ENCODE results near the gene FARSB.
"Not testable (repeated sequence)": the region's sequence is repeated elsewhere in the genome, so short reads cannot be mapped to it uniquely, and the experiment has no call there.

FARSB gene

DNA sequence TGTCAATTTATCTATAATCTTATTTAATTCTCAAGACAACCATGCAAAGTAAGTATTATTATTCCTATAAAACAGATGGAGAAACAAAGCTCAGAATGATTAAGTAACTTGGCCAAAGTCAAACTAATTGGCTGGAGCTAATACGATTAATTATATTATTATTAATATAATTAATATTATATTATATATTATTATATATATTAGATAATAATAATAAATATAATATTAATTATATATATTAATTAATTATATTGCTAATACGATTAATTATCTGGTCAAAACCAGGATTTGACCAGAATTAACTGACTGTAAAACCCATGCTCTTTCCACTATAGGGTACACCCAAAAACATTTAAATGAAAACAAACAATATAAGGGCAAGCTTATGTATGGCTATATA lies 52.4 kb downstream of the FARSB start:
- DNase-seq = no peak

DNA sequence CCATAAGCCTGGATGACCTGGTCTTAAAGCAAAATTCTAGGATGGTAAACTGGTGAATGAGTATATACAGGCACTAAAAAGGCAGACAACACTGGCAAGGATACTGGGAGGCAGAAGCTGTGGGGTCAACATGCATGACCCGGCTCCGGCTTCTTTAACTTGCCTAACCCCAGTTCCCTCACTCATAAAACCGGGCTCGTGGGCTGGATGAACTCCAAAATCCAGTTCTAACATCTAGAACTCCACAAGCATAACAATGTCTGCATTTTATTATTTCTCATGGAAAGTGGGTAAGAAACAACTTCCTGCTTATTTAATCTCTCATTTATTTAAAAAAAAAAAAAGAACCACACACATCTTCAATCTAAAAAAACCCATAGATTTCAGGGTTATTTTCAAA lies 57.3 kb downstream of the FARSB start:
- no peak for DNase-seq

DNA sequence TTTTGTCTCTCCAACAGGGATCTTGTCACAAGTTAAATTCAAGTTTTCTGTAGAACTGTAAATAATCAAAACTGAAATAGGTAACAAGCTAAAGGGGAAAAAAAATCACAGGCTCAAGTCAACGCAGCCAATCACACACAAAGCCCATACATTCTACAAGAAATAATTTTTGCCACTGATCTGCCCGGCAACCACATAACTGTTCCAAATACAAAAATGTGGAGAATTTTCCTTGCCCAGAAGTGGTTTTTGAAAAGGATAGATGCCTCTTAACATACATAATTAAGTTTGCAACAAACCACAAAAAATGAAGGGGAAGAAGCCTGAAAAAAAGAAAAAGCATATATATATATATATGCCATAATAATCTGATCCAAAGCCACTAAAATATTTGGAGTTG lies 60.3 kb downstream of the FARSB start:
- no peak for DNase-seq

DNA sequence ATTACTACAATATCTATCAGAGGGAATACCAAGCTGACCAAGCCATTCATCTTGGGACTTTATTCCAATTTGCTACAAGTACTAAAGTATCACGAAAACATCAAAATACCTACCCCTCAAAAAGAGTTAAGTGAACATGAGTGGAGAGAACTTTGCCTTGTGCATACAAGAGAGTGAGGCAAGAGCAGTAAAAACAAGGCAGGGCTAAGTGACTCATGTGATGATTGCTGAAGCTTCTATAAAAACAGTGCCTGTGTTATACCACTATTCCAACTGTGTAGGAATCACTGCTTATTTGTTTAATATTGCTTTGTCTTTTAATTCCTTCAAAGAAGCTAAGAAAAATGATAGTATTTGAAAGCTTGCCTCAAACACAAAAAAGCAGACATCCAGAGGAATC lies 61.2 kb downstream of the FARSB start:
- DNase-seq = no peak

DNA sequence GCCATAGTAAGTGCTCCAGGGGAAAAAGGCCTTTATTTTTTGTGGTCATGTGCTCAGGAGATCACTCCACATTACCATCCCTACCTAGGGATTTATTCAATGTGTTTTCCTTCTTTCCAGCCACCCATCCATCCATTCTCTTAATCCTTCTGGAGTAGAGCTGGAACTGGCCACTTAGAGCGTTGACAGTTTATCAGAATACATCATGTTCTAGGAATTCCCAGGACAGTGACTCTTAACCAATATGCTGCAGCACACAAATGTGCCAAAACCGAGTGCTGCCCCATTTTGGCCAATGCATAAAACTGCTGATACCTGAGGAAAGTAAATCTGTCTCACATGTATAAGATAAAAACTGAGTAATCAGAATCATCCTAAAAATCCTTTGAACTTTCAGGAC lies 63.7 kb downstream of the FARSB start:
- no peak for DNase-seq

DNA sequence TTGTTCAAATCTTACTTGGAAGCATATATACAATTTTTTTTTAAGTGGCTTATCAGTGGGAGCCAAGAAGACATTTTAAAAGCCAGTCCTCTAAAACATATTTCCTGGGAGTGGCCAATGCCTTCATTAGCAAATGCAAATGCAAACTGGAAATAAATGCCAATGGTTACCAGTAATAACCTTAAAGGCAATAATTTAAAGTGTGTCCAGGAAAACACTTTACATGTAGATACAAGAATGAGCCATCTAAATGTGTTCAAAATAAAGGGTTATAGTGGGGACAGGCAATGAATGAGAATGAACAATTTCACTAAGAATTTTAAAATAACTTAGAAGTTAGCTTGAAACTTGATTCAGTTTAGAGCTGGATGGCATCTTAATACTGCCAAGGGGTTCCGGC lies 64.2 kb downstream of the FARSB start:
- DNase-seq = no peak

DNA sequence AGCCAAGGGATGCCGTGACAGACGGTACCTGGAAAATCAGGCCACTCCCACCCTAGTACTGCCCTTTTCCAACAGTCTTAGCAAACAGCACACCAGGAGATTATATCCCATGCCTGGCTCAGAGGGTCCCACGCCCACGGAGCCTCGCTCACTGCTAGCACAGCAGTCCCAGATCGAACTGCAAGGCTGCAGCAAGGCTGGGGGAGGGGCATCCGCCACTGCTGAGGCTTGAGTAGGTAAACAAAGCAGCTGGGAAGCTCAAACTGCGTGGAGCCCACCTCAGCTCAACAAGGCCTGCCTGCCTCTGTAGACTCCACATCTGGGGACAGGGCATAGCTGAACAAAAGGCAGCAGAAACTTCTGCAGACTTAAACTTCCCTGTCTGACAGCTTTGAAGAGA lies 71.3 kb downstream of the FARSB start:
- DNase-seq = not testable (repeated sequence)

DNA sequence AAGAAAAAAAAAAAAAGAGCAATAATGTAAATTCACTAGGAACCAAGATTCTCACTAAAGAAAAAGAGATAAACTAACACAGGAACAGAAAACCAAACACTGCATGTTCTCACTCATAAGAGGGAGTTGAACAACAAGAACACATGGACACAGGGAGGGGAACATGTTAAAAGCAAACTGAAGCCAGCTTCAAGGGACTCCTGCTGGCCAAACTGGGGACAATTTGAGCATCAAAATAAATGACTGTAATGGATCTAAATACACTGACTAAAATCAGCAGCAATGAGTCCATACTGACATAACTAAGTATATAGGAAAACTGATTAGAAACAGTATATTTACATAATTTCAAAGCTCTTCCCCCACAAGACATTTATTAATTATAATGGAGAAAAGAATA lies 73.0 kb downstream of the FARSB start:
- DNase-seq = no peak

DNA sequence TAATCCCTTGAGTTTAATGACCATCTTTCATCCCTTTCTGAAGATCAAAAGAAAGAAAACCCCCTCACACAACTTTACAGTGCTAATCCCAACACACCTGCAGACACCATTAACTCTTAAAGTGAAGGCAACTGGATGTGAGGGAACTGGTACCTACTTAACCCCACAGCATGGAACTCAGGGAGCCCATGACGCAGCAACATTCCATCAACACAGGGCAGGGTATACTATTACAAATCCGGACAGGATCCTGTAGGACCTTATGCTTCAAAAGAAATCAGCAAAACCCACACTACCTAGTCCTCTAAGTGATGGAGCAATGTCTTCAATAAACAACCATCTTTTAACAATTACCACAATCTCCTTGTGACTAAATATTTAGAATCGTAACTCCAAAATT lies 78.6 kb downstream of the FARSB start:
- DNase-seq = no peak

DNA sequence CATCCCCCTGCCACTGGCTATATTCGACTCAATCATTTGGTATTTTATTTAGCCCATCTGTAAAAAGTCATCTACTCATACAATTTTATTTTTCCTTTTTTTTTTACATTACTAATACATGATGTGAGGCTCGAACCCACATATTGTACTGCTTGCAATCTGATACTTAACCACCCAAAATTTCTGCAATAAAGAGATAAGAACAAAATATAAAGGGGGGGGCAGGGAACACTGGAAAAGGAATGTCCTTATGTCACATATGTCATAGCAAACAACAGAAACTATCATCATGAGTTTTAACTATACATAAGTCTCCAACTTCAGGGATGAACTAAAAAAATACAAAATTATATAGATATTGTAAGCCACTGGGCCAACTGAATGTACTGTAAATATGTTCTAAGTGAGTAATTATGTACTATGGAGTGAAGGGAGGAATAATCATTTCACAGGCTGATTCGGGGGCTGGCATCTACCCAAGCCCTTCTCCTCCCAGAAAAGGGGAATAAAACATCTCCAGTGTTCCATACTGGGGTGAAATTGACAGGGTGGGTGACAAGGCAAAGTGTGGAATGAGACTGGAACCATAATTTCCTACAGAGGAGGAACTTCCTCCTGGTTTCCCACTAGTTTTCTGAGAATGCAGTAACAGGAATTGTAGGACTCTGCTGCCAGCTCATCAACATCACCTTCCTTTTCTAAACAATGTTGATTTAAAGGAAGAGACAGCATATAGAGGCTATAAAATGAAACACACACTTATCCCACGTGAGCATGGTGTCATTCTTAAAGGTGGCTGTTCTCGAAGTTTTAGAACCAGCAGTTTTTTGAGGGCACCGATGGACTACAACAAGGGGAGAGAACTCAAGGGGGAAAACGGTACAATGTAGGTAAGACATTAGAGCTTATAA lies 79.5 kb downstream of the FARSB start:
- no peak for DNase-seq

DNA sequence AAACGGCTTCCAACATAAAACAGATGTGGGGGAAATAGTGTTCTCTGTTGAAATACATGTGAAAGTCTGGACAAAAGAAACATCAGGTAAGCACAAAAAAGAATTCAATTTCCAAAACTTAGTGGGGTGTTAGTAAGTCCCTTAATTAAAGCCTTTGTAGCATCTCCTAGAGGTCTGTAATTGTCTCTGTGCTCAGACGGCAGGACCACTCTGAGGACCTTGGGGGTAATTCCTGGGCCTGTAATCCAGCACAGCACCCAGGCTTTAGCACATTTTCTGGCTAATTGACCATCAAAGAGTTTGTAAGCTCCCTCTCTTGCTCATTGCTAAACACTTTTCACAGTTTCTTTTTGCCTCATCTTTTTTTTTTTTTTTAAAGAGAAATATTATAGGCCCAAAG lies 80.3 kb downstream of the FARSB start:
- DNase-seq = no peak

DNA sequence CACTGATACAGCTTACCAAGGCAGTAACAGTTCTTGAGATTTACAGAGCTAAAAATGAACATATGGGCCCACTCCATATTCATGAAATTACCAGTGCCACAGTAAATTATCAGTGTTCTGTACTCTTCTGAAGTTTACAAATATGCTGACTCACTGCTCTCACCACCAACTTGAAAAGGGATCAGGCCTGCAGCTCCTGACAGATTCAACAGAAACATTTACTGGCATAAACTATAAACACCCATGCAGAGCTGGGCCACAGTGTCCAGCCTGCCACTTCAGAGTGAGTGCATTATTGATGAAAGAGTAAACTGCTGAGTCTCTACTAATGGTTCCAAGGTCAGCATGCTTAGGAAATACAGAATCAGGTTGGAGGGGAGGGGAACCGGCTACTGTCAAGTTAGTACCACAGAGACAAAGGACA lies 83.1 kb downstream of the FARSB start:
- DNase-seq = no peak

DNA sequence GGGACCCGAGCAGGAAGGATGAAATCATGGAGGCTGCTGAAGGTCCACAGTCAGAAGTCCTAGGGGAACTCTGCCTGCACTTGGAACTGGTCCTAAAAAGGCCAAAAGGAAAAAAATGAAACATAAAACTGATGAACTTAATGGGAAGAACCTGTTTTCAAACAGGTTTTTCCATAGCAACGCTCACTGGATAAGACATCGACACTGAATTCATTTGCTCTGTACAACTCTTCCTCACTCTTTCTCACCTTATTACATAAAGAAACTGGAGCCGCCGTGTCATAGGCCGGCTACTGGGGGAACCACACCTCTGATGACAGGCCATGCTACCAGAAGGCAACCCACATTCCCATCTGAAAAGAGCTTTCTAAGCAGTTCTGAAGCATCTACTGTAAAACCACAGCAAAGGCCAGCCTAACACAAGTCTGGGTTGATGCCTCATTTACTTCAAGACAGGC lies 83.6 kb downstream of the FARSB start:
- no peak for DNase-seq

DNA sequence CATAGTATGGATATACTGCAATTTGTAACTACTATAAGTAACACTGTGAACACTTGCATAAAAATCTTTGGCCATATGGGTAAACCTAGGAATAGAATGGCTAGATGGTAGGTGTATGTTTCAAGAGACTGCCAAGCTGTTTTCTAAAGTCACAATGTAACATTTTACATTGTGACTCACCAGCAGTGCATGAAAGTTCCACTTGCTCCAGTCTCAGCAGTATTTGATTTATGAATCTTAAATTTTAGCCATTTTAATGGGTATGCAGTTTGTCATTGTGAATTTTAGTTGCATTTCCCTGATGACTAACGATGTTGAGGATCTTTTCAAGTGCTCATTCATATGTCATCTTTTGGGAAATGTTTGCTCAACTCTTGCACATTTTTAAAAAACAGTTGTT lies 86.1 kb downstream of the FARSB start:
- no peak for DNase-seq

DNA sequence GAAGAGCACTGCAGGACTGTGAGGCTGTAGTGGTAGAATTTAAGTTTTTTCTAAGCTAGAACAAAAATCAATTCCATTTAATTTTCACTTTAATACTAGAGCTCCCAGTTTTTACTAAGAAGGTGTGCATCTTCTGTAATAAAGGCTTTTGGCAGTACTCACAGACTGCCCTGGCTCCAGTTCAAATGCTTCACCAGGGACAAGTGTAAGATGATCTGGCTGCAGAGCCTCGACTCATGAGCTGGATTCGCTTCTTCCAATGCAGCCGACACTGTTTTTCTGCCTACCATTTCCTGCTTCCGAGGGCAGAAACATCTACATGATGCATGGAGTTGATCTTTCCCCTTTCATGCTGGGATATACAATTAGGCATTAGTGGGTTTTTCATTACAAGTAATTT lies 87.0 kb downstream of the FARSB start:
- peak; percentile 7 for DNase-seq

DNA sequence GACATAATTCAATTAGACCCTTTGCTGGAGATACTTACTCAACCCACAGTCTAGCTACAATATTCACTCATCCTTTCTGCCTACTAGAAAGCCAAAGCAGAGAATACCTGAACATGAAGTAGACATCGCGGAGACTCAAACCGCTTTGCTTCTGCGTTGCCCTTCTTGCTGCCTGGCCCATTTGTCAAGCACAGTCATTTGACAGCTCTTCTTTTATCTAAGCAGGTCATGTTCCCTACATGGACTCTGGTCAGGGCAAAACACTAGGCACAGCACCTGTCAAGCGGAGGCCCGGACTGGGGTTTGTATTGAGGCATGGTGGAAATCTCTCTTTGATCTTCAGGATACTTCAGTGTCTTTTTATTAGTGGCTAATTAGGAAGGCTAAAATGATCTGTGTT lies 89.7 kb downstream of the FARSB start:
- DNase-seq = no peak

DNA sequence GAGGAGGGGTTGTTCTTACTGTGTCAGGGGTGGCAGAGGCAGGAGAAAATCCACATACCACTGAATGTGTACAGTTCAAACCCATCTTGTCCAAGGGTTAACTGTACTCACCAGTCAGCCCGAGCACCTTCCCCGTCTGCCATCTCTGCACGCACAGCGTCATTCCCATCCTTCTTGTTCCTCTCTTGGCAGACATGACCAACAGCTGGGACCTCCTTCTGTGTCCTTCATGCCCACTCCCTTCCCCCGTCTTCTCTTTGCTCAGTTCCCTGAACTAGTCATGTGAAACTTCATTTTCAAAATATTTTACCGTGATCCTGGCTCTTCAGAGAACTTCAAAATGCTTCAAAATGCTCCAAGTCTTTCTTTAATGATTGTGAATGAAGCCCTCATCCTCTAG lies 92.0 kb downstream of the FARSB start:
- DNase-seq = no peak

DNA sequence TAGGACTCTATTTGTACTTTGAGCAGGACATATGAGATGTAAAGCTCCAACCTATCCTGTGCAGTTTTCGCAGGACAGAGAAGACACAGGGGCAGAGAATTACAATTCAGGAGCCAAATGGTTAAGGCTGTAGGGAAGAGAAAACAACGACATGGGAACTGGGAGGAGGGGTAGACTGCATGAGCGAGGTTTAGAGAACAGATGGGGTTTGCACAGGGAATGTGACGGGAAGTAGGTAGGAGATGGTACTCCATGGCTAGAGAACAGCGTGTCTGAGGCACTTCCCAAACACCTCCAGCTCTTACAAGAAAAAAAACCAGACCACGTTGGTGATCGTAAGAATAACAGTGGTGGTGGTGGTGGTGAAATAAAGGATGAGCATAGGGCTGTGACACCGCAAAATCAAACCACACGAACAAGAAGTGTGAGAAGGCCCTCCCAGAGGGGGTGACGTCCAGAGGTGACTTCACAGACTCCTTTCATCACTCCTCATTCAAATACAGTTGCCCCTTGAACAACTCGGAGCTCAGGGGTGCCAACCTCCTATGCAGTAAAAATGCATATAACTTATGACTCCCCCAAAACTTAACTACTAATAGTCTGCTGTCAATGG lies 92.7 kb downstream of the FARSB start:
- no peak for DNase-seq

DNA sequence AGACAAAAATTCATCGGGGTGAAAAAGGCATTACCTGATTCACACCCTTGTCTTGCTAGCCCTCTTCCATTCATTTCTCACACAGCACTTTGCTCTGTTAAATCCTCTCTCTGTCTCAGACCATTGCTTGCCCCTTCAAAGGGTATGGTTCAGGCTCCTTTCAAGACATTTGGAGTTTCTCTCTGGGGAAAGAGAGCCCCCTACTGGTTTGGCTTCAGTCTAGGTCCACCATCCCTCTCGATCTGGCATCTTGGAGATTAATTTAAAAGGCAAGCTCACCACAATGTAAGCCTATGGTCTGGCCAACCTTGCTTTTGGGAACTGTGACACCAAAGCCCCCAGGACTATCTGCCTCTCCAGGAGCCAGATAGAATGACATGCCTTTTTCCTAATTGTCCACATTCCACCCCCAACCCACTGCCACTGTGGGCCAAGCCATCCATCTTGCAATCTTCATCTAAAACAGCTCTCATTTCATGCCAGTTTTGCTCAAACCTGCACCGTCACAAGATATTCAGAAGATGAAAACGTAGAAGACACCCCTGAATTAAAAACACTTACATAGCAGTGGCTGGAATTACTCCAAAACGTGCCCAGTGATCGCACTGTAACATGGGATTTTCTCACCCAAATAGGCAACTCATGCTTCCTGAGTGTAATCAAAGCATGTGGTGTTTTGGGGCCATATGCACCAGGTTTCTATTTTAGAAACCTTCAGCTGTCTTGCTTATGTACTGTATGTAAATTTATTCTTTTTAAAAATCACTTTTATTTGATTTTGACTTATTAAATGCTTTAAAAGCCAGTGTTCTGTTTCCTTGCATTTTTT lies 93.9 kb downstream of the FARSB start:
- peak; percentile 34 for DNase-seq

DNA sequence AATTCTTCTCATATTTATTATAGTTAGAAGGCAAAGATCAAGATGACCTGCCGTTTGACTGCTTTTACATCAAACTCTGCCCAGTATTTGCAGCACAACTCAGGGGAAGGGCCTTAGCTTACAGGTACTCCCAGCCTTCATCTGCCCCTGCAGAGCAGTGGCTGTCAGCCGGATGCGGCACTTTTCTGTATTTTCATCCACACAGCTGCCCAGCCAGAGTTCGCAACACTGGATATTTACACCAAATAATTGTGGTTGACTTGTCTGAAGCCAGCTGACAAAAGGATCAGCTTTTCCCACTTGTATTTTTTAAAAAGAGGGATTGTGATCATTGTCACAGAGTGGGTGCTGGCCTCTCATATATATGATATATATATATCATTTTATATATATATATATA lies 94.7 kb downstream of the FARSB start:
- no peak for DNase-seq

DNA sequence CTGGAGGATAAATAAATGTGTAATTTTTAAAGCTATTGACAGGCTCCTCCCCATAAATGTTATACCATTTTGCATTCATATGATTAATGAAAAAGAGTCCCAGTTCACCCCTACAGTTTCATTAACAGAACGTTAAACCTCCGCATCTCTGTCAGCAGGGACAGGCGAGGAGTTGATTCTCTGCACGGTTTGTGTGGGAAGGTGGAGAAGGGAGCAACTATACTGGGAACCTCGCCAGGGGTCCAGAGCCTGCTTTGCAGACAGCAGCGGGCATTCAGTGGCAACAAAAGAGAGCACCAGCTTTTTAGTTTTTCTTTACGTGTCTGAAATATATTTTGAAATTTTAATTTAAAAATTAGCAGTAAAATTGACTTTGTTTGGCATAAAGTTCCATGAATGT lies 101.4 kb downstream of the FARSB start:
- no peak for DNase-seq

DNA sequence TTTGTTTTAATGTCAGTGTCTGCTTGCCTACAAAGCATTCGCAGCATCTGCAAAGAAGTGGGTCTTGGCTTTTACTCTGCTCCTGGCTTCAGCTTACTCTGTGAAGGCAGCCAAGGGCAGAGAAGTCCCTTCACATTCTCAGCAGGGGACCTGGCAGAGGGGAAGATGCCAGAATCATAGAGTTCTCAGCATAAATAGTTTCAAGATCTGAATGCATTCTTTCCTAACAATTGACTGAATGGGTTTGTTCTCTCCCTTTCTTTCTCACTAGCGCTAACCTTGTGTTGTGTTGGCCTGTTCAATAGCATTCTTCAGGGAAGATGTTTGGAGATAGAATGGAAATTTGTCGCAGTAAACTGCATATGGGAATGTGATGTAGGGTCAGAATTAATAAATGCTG lies 106.9 kb downstream of the FARSB start:
- no peak for DNase-seq

DNA sequence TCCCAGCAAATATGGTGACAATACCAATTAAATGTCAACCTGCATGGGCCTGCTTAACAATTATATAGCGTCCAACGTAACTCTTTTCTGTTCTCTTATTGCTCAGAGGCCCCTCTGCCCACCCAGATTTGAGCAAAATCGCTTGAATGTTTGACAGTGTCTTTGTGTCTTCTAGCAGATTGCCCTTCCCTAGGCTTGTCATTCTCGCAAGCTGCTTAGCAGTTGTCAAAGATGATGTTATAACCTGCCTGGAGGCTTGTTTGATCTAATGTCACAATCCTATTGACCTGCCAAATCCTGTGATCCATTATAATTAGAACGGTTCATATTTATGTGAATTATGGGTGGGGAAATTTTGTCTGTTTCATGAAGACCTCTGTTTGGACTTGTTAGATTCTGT lies 108.8 kb downstream of the FARSB start:
- no peak for DNase-seq
